NCI-H226 (cell line): ENCODE measurements around the gene VIPR2.
"Not testable (repeated sequence)": the region's sequence is repeated elsewhere in the genome, so short reads cannot be mapped to it uniquely, and the experiment has no call there.

Source experiments
- DNase-seq: peaks from one replicate; pipeline ENCODE4 v3.0.0-alpha.2; 2015

The VIPR2 gene

GRCh38 chr7:159103382-159104187 lies 41.1 kb downstream of the VIPR2 start:
- no peak for DNase-seq

GRCh38 chr7:159102681-159103381 lies 41.8 kb downstream of the VIPR2 start:
- no peak for DNase-seq

- not testable (repeated sequence) for DNase-seq
Measured at GRCh38 chr7:159101661-159102091, 43.0 kb downstream of the VIPR2 start.

GRCh38 chr7:159101083-159101395 lies 43.6 kb downstream of the VIPR2 start:
- DNase-seq = not testable (repeated sequence)

GRCh38 chr7:159100281-159101082 lies 44.2 kb downstream of the VIPR2 start:
- not testable (repeated sequence) for DNase-seq

GRCh38 chr7:159099711-159100231 lies 44.9 kb downstream of the VIPR2 start:
- DNase-seq = no peak

GRCh38 chr7:159098811-159099655 lies 45.6 kb downstream of the VIPR2 start:
- no peak for DNase-seq

GRCh38 chr7:159098424-159098786 lies 46.3 kb downstream of the VIPR2 start:
- no peak for DNase-seq

- no peak for DNase-seq
Measured at GRCh38 chr7:159097661-159098423, 46.8 kb downstream of the VIPR2 start.

GRCh38 chr7:159096736-159097581 lies 47.7 kb downstream of the VIPR2 start:
- DNase-seq = no peak

- DNase-seq = no peak
Measured at GRCh38 chr7:159095979-159096411, 48.7 kb downstream of the VIPR2 start.

- no peak for DNase-seq
Measured at GRCh38 chr7:159094919-159095915, 49.5 kb downstream of the VIPR2 start.

- DNase-seq = no peak
Measured at GRCh38 chr7:159094023-159094740, 50.5 kb downstream of the VIPR2 start.

- DNase-seq = no peak
Measured at GRCh38 chr7:159093351-159093971, 51.2 kb downstream of the VIPR2 start.

- no peak for DNase-seq
Measured at GRCh38 chr7:159092701-159093121, 52.0 kb downstream of the VIPR2 start.

GRCh38 chr7:159091480-159092475 lies 52.9 kb downstream of the VIPR2 start:
- no peak for DNase-seq

- no peak for DNase-seq
Measured at GRCh38 chr7:159091041-159091440, 53.6 kb downstream of the VIPR2 start.
